UCSD-AML1 (cell line): ENCODE data around the gene ARAP1.

ENCODE experiments used
- DNase-seq: peaks from one replicate; lab custom pipeline; 2025; ENCODE audit not compliant: unreplicated experiment; lab: John Stamatoyannopoulos, UW

ARAP1 gene

DNA sequence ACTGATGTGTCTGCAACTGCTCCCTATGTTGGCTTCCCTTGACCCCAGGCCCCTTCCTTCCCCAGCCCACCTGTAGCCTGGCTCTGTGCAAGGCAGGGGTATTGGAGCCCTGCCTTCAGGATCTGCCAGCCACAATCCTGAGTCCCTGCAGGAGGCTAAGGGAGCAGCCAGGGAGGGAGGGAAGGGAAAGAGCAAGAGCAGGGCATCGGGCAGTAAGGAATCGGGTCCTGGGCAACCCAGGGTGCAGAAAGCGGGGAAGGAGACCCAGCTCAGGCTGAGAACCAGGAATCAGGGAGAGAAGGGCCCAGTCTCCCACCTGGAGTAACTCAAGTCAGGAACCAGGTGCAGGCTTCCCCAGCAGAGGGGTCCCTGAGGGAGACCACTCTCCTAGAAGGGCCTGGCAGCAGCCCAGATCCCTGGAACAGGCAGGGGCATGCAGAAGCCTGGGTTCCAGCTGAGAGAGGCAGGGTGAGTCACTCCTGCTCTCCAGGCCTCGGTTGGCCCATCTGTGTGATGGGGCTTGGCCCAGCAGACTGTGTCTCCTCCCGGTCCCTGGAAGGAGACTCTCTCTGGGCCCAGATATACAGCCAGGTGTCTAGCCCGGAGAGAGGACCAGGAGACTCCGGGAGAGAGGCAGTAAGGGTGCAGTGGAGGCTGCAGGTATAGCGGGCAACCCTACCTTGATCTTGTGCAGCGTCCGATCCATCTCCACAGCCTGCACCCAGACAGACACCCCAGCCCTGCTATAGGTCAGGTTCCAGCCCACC, 28.3 kb upstream of the ARAP1 start:
- no peak for DNase-seq

DNA sequence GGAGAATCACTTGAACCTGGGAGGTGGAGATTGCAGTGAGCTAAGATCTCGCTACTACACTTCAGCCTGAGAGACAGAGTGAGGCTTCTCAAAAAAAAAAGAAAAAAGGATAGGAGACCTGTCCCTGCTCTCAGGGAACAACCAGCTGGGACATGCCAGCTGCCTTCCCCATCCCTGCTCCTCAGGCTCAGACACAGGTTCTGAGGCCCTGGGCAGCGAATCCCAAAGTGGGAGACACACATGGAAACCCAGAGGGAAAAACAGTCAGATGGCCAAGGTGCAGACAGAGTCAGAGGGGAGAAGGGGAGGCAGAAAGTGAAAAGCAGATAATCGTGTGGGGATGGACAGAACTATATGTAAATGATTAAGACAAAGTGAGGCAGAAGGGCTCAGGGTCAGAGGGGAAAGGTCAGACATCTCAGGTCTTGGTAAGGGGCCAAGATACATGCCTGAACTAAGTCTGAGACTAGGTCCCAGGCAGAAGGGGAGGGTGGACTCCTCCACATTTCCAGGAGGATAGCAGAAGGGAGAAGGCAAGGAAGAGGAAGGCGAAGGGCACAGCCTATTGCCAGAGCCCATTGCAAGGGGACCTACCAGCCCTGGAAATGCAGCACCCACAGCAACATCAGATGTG, 27.4 kb upstream of the ARAP1 start:
- DNase-seq = no peak

DNA sequence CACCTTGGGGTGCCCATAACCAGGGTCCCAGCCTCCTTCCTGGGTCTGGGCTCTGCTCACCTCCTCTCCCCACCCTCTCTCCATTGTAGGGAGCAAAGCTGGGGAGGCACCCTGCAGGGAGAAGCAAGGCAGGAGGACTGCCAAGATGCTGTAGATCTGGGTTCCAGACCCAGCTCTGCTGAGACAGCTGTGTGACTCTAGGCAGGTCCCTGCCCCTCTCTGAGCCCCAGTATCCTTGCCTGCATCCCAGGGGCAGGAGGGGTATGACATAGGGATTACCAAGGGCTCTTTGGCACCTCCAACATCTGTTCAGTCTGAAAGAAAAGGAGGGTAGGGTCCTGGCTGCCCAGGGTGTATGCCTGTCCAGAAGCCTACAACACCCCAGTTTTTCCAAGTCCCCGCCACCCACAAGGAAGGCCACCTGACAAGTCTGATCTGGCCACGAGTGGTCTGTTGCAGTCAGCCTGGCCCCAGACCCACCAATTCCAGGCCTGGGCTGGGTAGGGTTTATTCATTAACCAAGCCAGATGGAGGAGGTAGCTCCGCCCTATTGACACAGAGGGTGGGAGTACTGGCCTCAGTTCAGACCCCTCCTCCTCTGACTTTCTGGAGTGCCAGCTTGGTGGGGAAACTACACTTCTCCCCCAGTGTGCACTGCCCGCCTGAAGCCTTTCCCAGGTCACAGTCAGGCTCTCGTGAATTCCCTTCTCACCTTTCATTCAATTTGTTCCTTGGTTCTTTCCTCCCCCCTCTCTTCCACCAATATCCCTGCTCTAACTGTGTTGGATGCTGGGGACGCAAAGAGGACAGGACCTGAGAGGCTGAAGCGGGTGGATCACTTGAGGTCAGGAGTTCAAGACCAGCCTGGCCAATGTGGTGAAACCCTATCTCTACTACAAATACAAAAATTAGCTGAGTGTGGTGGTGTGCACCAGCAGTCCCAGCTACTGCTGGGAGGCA, 26.6 kb upstream of the ARAP1 start:
- no peak for DNase-seq

DNA sequence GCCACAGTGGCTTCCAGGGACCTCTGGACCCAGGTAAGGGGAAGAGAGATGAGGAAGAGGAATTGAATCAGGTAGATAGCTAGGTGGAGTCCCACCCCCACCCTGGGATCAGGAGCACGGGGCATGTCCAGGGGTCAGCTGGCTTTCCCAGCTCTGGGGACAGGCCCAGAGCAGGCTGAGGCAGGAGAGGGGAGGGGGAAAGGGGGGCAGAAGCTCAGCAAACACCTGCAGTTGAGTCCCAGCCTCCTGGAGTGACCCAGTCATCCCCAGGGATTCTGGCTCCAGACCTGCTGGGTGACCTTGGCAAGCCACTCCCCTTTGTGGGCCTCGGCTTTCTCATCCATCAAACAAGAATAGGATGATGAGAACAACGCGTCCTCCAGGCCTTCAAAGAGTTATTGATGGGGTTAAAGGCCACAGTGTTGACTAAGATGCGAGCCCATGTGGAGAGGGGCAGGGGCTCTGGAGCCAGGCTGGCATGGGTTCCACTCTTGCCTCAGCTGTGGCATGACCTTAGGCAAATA, 25.6 kb upstream of the ARAP1 start:
- no peak for DNase-seq

DNA sequence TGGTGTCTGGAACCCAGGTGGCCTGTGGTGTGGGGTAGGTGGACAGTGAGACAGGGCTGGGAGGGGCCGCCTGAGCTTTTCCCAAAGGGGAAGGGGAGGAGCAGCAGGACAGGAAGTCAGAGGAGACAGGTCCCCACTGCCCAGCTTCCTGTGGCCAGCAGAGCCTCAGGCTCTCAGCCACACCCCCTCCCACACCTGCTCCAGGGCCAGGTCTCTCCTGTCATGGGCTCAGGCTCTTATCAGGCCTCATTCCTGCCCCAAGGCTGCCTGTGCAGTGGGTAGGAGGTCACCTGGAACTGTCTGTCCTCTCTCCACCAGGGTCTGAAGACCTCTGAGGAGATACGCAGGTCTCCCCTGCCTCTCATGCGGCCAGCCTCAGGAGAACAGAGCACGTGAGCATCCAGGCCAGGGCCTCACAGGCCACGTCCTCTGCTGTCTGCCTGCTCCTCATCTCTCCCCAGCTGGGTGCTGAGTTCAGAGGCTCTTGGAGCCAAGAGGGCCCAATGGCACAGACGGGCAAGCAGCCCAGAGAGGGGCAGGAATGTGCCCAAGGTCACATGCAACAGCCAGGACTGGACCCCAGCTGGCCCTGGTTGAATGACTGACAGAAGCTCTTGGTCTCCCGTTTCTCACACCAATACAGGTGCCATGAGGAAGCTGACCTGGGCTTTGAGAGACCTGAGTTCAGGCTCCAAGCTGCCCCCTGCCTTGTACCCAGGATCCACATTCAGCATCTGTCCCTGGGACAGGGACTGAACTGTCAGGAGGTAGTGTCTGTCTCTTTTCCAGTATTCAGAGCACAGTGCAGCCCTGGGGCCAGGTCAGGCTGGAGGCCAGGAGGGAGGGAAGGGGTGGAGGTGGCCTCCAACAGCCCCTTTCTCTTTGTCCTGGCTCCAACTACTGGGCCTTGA, 24.9 kb upstream of the ARAP1 start:
- DNase-seq = no peak

DNA sequence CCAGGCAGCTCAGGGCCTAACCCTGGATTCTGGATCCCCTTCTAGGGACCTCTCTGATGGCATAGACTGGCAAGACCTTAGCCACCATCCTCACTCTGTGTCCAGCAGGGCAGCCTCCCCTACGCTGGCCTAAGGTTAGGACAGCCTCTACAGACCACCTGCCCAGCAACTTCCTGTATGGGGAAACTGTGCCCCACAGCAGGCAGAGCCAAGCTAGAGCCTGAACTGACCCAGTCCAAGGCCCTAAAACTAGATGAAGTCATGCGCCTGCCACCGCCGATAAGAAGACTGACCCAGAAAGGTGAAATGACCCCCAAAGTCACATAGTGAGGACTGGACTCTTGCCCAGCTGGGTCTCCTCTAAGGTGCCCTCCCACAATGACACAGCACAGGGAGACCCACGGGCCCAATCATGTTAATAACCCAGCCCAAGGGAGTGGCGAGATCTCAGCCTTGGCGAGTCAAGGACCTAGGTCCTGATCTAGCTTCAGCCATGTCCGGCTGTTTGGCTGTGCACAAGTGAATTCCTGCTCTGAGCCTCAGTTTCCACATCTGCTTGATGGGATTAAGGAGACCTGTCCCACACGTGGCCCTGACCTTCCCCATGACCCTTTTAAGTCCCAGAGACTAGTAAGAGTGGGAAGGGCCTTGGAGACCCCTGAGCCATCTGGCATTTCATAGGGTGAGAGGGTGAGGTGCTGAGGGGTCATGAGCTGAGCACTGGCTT, 24.1 kb upstream of the ARAP1 start:
- DNase-seq = no peak

DNA sequence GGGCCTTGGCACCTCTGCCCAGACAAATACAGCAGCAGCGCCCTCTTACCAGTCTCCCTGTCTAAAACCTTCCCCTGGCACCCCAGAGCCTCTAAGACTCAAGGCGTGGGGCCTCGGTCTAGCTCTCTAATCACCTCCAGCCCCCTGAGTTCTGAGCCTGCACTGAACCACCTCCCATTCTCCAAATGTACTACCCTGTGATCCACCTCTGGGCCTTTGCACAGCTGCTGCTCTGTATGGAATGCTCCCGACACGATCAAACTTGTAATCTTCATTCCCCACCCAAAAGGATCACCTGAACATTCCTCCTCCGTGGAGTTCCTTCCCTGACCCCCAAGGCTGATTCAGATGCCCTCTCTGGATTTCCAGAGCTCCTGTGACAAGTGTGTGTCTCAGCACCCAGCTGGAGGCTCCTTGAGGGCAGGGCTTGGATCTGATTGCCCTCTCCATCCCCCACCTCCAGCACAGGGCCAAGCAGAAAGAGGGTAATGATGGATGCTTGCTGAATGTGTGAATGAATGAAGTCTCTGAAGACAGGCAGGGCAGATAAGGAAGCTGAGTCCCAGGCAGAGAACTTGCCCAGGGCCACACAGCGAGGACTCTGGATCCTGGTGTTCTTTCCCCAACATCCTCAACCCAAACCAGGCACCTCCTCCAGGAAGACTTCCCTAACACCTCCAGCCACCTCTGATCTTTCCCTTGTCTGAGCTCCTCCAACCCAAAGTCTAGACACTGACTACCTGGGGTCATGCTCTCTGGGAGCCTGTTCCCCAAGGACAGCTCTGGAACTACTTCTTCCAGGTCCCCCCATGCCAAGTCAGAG, 23.3 kb upstream of the ARAP1 start:
- no peak for DNase-seq

DNA sequence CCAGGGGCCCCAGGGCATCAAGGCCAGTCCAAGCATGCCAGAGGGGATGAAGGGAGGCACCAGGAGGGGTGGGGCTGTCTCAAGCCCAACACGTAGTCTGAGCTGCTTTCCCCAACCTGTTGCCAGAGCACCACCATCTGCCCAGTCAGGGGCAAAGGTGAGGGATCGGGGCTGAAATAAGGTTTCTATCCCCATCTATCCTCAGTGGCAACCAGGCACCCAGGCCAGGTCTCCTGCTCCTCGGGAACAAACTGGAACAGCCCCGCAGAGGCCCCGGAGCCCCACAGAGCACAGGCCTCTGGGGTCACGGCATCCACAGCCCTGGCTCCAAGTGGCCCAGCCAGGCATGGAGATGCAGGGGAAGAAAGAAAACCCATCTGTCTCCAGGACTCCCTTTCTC, 22.3 kb upstream of the ARAP1 start:
- DNase-seq = no peak

DNA sequence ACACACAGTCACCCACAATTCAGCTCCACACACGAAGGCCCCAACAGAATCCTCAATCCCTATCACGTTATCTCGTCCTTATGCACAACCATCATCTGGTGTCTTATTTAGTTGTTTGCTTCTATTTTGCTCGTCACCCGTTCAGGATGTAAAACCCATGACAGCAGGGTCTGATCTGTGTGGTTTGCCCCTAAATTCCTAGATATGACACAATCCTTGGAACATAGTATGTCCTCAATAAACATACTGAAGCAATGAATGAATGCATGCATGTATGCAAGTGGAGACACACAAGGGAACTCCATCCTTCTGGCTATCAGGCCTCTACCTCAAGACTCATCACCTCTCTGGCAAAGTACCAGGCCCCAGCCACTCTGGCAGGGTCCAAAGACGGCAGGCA, 21.5 kb upstream of the ARAP1 start:
- DNase-seq = no peak

DNA sequence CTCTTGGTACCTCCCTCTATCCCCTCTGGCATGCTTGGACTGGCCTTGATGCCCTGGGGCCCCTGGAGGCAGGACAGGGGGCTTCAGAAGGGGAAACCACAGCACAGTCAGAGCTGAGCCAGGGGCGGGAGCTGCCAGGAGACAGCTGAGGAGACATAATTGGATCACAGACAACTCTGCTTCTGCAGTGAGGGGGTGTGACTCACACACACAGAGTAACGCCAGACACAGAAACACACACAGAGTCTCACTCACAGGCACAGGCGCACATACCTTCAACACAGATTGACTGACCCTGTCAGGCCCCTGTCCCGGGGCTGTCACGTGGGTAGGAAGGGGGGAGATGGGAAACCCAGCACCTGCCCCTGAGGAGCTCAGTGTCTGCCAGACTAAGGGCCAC, 21.1 kb upstream of the ARAP1 start:
- DNase-seq = no peak

DNA sequence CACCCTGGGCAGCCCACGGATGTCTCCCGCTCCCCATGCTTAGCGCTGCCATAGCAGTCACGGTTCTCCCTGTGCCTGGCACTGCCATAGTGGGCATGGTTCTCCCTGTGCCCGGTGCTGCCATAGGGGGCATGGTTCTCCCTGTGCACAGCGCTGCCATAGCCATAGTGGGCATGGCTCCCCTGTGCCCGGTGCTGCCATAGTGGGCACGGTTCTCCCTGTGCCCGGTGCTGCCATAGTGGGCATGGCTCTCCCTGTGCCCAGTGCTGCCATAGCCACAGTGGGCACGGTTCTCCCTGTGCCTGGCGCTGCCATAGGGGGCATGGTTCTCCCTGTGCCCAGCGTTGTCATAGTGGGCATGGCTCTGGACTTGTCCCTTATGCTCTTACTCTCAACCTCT, 19.9 kb upstream of the ARAP1 start:
- no peak for DNase-seq

DNA sequence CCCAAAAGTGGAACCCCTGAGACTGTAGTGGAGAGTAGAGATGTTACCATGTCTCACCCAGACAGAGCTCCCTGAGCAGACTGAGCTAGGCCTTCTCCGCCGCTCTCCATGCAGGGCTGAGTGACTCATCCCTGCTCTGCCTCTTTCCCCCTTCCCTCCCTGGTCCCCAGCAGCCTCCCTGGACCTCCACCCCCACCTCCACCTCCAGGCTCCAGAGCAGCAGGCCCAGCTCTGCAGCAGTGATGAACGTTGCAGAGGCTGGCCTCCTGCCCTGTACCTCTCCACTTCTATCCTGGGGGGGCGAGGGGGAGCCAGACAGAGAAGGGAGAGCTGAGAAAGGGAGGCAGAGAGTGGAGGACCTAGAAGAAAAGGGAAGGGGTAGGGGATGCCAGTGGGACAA, 19.3 kb upstream of the ARAP1 start:
- no peak for DNase-seq

DNA sequence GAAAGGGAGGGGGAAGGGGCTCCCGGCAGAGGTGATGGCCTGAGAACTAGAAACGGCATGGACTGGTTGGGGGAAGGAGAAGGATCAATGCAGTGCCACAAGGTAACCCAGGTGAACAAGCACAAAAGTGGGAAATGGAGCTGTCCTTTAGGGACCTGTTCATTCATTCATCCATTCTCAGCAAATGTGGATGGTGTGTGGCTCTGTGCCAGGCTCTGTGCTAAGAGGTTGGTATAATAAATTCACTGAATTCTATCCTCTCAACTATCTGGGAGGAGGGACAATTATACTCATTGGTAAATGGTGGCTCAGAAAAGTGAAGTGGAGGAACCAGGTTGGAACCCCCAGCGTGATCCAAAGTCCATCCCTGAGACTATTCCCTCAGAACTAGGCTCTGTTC, 18.6 kb upstream of the ARAP1 start:
- no peak for DNase-seq

DNA sequence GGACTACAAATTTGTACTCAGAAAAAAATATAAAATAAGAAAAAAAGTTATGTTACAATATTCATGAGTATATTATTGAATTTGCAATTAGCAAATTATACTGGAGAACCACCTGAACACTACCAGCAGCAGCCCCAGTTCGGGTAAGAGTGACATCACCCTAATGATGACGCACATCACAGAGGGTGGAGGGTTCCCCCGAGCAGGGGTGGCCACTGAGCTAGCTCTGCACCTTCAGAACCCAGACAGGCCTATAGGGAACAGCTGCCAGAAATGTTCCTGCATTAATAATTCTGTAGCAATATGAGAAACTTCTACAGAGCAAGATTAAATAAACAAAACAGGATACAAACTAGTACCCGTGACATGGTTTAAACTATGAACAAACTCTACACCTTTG, 17.5 kb upstream of the ARAP1 start:
- no peak for DNase-seq

DNA sequence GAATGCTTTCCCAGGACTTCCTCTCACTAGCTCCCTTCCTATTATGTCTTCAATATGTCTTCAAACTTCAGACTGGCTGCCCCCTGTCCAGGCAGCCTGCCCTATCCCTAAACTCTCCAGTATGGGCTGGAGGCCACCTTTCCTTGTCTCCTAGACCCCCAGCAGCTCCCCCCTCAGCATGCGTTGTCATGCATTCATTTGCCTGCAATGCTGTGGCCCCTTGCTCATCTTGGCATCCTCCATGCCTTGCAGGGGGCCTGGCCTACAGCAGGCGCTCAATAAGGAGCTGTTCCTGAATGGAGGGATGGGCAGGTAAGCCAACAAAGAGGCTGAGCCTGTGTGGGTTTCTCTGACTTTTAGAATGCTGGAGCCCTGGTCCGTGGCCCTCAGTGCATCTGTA, 16.4 kb upstream of the ARAP1 start:
- no peak for DNase-seq

DNA sequence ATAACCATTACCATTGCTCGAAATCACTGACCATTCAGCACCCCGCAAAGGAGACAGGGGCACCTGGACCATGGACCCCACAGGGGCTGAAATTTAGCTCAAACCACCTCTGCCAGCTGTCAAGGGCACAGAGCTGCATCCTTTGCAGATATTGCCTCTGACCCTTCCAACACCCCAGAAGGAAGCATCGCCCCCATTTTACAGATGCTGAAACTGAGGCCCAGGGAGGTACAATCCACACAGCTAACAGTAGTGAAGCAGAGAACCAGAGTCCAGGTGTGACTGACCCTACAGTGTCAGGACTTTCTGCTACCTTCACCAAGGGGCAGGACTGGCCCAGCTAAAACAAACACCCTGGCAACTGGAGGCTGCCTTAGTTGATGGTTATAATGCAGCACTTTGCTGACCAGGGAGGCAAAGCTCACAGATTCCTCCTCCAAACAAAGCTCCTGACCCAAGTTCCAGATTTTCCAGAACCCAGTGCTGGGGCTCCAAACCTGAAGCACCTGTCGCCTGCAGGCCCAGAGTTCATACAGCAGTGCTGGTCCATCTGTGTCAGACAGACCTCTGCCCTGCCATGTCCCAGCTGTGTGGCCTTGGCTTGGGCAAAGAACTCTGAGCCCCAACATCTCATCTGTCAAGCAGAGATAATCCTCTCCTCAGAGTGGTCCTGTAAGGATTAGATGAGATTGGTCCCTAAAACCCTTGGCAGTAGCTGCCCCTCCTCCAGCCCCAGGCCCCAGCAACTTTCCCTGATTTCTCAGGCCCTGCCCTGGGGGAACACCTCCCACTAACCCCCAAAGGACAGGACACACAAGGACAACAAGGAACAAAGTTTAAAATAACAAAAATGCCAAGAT, 15.2 kb upstream of the ARAP1 start:
- no peak for DNase-seq

DNA sequence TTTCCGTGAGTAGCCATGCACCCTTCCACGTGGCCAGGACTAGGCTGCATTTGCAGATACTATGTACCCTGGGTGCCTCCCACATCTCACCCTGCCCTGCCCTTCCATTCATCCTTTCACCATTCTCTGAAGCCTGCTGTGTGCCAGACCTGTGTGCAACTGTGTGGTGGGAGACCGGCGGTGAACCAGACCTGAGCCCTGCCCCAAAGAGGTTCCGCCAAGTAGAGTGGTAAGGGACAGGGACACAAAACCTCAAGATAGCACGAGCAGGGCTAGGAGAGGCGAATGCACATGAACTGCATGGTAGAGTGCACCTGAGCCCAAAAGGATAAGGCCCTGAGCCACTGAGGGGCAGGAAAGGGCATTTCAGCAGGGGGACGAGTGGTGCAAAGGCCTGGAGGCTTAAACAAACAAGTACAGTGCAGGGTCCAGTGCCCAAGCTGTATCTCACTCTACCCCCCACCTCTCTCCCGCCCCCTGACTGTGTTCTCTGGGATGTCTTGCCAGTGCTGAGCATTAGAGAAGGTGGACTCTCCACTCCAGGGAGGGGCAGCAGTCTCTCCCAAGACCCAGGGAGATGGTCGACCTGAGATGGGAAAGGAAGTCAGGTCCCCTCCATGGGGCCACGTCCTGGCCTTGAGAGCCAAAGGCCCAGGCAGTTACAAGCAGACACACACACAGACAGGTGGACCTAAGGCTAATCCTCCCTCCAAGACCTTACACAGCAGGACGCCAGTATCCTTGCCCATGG, 14.1 kb upstream of the ARAP1 start:
- DNase-seq = no peak
